Neural cell (in vitro differentiated cells): ENCODE results near the gene CPVL. TPM values are rescaled to one million over a fixed set of nuclear protein-coding genes. Genes with fewer than 3 reads are reported as not detected.

Source experiments
- H2AFZ ChIP-seq: fragments of 200-600, 300-800 bp; sonication (generic), shearing (Covaris generic); 2 replicates; pipeline ENCODE4 v1.6.0; 2014; ENCODE audit warnings: low read depth, mild to moderate bottlenecking, antibody characterized with exemption, low read length, moderate library complexity
- H3F3A ChIP-seq: fragments of 200-600 bp; shearing (Covaris generic); 2 replicates; pipeline ENCODE4 v1.6.1; 2016; ENCODE audit warnings: mild to moderate bottlenecking, moderate library complexity, mixed read lengths, antibody characterized with exemption, low read length; ENCODE audit not compliant: insufficient read depth, poor library complexity, severe bottlenecking
- H3K27ac ChIP-seq: fragments of 200-600, 300-800 bp; sonication (generic), shearing (Covaris generic); 2 replicates; pipeline ENCODE4 v1.5.1; 2014; ENCODE audit warnings: mild to moderate bottlenecking, low read length, moderate library complexity
- H3K27me3 ChIP-seq: fragments of 300-800, 200-600 bp; sonication (generic), shearing (Covaris generic); 2 replicates; pipeline ENCODE4 v1.6.0; 2014; ENCODE audit warnings: mild to moderate bottlenecking, low read depth, low read length, moderate library complexity; ENCODE audit not compliant: insufficient read depth
- H3K36me3 ChIP-seq: fragments of 300-800, 200-600 bp; sonication (generic), shearing (Covaris generic); 2 replicates; pipeline ENCODE4 v1.5.1; 2014; ENCODE audit warnings: mild to moderate bottlenecking, antibody characterized with exemption, low read length, moderate library complexity; ENCODE audit not compliant: insufficient read depth
- H3K4me2 ChIP-seq: fragments of 300-800, 200-600 bp; sonication (generic), shearing (Covaris generic); 2 replicates; pipeline ENCODE4 v1.6.0; 2014; ENCODE audit warnings: mild to moderate bottlenecking, low read length
- H3K4me3 ChIP-seq: fragments of 300-800, 200-600 bp; sonication (generic), shearing (Covaris generic); 2 replicates; pipeline ENCODE4 v1.5.1; 2014; ENCODE audit warnings: mild to moderate bottlenecking, low read length, moderate library complexity
- H3K79me2 ChIP-seq: fragments of 200-600 bp; shearing (Covaris generic); replicated peaks from 2 replicates; pipeline ENCODE4 v1.6.0; 2014; ENCODE audit warnings: mild to moderate bottlenecking, low read length, moderate library complexity; ENCODE audit not compliant: insufficient read depth
- H3K9ac ChIP-seq: fragments of 300-800, 200-600 bp; sonication (generic), shearing (Covaris generic); 2 replicates; pipeline ENCODE4 v1.6.1; 2016; ENCODE audit warnings: mild to moderate bottlenecking, low read length, mixed read lengths
- H3K9me2 ChIP-seq: fragments of 200-600 bp; shearing (Covaris generic); 2 replicates; pipeline ENCODE4 v1.6.1; 2016; ENCODE audit warnings: mild to moderate bottlenecking, low read length, mixed read lengths; ENCODE audit not compliant: insufficient read depth
- H3K9me3 ChIP-seq: fragments of 200-600, 300-800 bp; sonication (generic), shearing (Covaris generic); 2 replicates; pipeline ENCODE4 v1.6.1; 2016; ENCODE audit warnings: mild to moderate bottlenecking, mixed run types, low read length, moderate library complexity, mixed read lengths
- H4K20me1 ChIP-seq: fragments of 200-600 bp; shearing (Covaris generic); 2 replicates; pipeline ENCODE4 v1.6.1; 2016; ENCODE audit warnings: mild to moderate bottlenecking, mixed run types; ENCODE audit not compliant: insufficient read depth
- CTCF ChIP-seq: fragments of 450-650 bp; IDR thresholded peaks from 2 replicates; pipeline ENCODE4 v1.5.1; 2014; ENCODE audit warnings: antibody characterized with exemption, mild to moderate bottlenecking, moderate library complexity; ENCODE audit not compliant: poor library complexity, severe bottlenecking
- EP300 ChIP-seq: fragments of 450-650 bp; conservative IDR thresholded peaks from 2 replicates; pipeline ENCODE4 v1.6.1; 2014; ENCODE audit warnings: antibody characterized with exemption, mild to moderate bottlenecking, moderate library complexity; ENCODE audit not compliant: poor library complexity, severe bottlenecking
- EZH2 ChIP-seq: fragments of 200-600, 300-800 bp; shearing (Covaris generic), sonication (generic); IDR thresholded peaks from 2 replicates; pipeline ENCODE4 v1.6.1; 2014; ENCODE audit warnings: antibody characterized with exemption, low read length, borderline replicate concordance, mild to moderate bottlenecking; ENCODE audit not compliant: insufficient read depth, poor library complexity, severe bottlenecking
- MXI1 ChIP-seq: fragments of 450-650 bp; conservative IDR thresholded peaks from 2 replicates; pipeline ENCODE4 v1.6.1; 2014; ENCODE audit warnings: antibody characterized with exemption, mild to moderate bottlenecking; ENCODE audit not compliant: poor library complexity, severe bottlenecking
- POLR2AphosphoS5 ChIP-seq: IDR thresholded peaks from 2 replicates; pipeline ENCODE4 v1.6.1; 2012
- RAD21 ChIP-seq: fragments of 450-650 bp; conservative IDR thresholded peaks from 2 replicates; pipeline ENCODE4 v1.6.1; 2014; ENCODE audit warnings: antibody characterized with exemption, mild to moderate bottlenecking, moderate library complexity
- REST ChIP-seq: IDR thresholded peaks from 2 replicates; pipeline ENCODE4 v1.6.1; 2012; ENCODE audit warnings: borderline replicate concordance
- SMC3 ChIP-seq: fragments of 450-650 bp; conservative IDR thresholded peaks from 2 replicates; pipeline ENCODE4 v1.6.1; 2014; ENCODE audit warnings: antibody characterized with exemption, mild to moderate bottlenecking, moderate library complexity; ENCODE audit not compliant: poor library complexity
- TAF1 ChIP-seq: IDR thresholded peaks from 2 replicates; pipeline ENCODE4 v1.6.1; 2012; ENCODE audit warnings: low read depth
- polyA plus RNA-seq: library from polyadenylated mRNA; depleted of rRNA; stranded (reverse); fragments of >200 nt; gene quantifications from 2 replicates; pipeline ENCODE4 v1.2.3, GENCODE V29; 2014

Gene CPVL
- polyA plus RNA-seq, 1 donor from 2014 or later = 13.0 TPM

- Histone ChIP-seq H3K4me3 (no peak overlapping the region), H3K9ac (no peak overlapping the region), H3K4me2 (no peak overlapping the region), H4K20me1 (no peaks in the 10 kb centered on the region), H3K27ac (no peak overlapping the region), H3K27me3 (no peaks in the 10 kb centered on the region), H3K36me3 (no peaks in the 10 kb centered on the region), H3K79me2 (no peaks in the 10 kb centered on the region), H2AFZ (no peak overlapping the region), H3K9me3 (peaks cover 3% of the 10 kb centered on the region), H3F3A (no peaks in the 10 kb centered on the region), H3K9me2 (no peaks in the 10 kb centered on the region)
- TF ChIP-seq SMC3 = no peak
- no peak for TF ChIP-seq CTCF
- no peak for TF ChIP-seq EZH2
- TF ChIP-seq TAF1 = no peak
- TF ChIP-seq RAD21 = no peak
- TF ChIP-seq POLR2AphosphoS5 = no peak
- no peak for TF ChIP-seq REST
- no peak for TF ChIP-seq EP300
- TF ChIP-seq MXI1 = no peak
These were observed 137.7 kb downstream of the CPVL start for GRCh38 chr7:29008590-29008989.

GRCh38 chr7:29007127-29007526 lies 139.2 kb downstream of the CPVL start:
- H3K9ac ChIP-seq = no peak overlapping the region
- H3K79me2 ChIP-seq = no peaks in the 10 kb centered on the region
- no peaks in the 10 kb centered on the region for H3K27me3 ChIP-seq
- no peak for TF ChIP-seq EZH2
- TF ChIP-seq MXI1 = no peak
- TF ChIP-seq SMC3 = no peak
- TF ChIP-seq REST = no peak
- no peak for TF ChIP-seq CTCF
- no peak for TF ChIP-seq EP300
- TF ChIP-seq TAF1 = no peak
- TF ChIP-seq RAD21 = no peak
- no peak for TF ChIP-seq POLR2AphosphoS5
- H3K4me3 ChIP-seq = no peak overlapping the region
- no peak overlapping the region for H2AFZ ChIP-seq
- H3K9me3 ChIP-seq = peaks cover 3% of the 10 kb centered on the region
- no peaks in the 10 kb centered on the region for H3K36me3 ChIP-seq
- no peak overlapping the region for H3K4me2 ChIP-seq
- no peaks in the 10 kb centered on the region for H3F3A ChIP-seq
- H3K27ac ChIP-seq = no peak overlapping the region
- H4K20me1 ChIP-seq = no peaks in the 10 kb centered on the region
- no peaks in the 10 kb centered on the region for H3K9me2 ChIP-seq
